Spleen (tissue), 7 donors: ENCODE measurements around the gene RAB3D.

Experiments used
- POLR2A ChIP-seq, 3 donors: fragments of 450-650 bp; IDR thresholded peaks; one replicate each; pipeline ENCODE4 v1.5.1; 2017; ENCODE audit warnings: antibody characterized with exemption in 3 of 3, mild to moderate bottlenecking in 1 of 3
- POLR2AphosphoS5 ChIP-seq, 3 donors: sonication (generic); formaldehyde crosslinking; IDR thresholded peaks; one replicate each; pipeline ENCODE4 v1.5.1; 2017; ENCODE audit warnings: antibody characterized with exemption in 3 of 3
- TF ChIP-seq, protein P1 (sequence below), 11 experiments: fragments of 200-600 bp in 7 of 11; fragments of 450-650 bp in 4 of 11; sonication (generic) in 4 of 11; IDR thresholded peaks in 8 of 11; conservative IDR thresholded peaks in 3 of 11; 1 replicate in 7 of 11; 2 replicates in 4 of 11; pipeline versions ENCODE4 v1.4.0 to v1.8.0; 2016 to 2021; ENCODE audit warnings: antibody characterized with exemption in 11 of 11, inconsistent platforms in 4 of 11, mild to moderate bottlenecking in 1 of 11
- donor health status: DM: no; HTN: no; CAD: no; lungs with moderate emphysema.
- donor health status: DM: no; HTN: no; CAD: no.
- donor health status: DM: no; HTN: no; CAD: no.

DNA sequence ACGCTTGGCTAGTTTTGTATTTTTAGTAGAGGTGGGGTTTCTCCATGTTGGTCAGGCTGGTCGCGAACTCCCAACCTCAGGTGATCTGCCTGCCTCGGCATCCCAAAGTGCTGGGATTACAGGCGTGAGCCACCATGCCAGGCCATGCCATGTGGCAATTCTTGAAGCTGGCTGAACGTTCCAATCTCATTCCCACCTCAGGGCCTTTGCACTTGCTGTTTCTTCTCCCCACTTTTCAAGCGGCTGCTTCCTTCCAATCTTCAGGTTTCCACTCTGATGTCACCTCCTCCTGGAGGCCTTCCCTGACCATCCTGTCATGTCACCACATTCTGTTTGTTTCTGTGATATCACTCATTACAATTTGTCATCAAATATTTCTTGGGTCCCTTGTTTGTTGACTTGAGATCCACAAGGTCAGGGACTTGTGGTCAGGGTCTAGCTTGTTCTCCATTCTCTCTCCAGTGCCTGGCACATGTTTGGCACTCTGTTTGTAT lies 40.4 kb upstream of the RAB3D start:
- TF ChIP-seq, protein P1, sequence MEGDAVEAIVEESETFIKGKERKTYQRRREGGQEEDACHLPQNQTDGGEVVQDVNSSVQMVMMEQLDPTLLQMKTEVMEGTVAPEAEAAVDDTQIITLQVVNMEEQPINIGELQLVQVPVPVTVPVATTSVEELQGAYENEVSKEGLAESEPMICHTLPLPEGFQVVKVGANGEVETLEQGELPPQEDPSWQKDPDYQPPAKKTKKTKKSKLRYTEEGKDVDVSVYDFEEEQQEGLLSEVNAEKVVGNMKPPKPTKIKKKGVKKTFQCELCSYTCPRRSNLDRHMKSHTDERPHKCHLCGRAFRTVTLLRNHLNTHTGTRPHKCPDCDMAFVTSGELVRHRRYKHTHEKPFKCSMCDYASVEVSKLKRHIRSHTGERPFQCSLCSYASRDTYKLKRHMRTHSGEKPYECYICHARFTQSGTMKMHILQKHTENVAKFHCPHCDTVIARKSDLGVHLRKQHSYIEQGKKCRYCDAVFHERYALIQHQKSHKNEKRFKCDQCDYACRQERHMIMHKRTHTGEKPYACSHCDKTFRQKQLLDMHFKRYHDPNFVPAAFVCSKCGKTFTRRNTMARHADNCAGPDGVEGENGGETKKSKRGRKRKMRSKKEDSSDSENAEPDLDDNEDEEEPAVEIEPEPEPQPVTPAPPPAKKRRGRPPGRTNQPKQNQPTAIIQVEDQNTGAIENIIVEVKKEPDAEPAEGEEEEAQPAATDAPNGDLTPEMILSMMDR (IDR thresholded peaks at IDR 0.05 in 8 of 11, conservative IDR thresholded peaks at IDR 0.05 in 3 of 11): no peak
- TF ChIP-seq POLR2A (IDR thresholded peaks at IDR 0.05) (no peak), POLR2AphosphoS5 (IDR thresholded peaks at IDR 0.05) (no peak)
